MCF 10A (cell line): ENCODE results near the gene RARG. TPM values are rescaled to one million over a fixed set of nuclear protein-coding genes. Genes with fewer than 3 reads are reported as not detected.
"Not testable (repeated sequence)": the region's sequence is repeated elsewhere in the genome, so short reads cannot be mapped to it uniquely, and the experiment has no call there.

Source experiments
- BruUV-seq: library from RNA; stranded (reverse); fragments of 400-500 nt; replicated peaks from 2 replicates; lab custom pipeline; 2021; lab: Mats Ljungman, UMichigan
- CTCF ChIA-PET: fragments of 300-600 bp; sonication (Branson Sonifier 250); formaldehyde crosslinking; extraction: SDS; loops from one replicate; lab custom pipeline; 2021; ENCODE audit warnings: antibody characterized with exemption, inconsistent platforms; lab: Yijun Ruan, JAX
- POLR2A ChIA-PET: fragments of 300-600, 350-650 bp; sonication (Branson Sonifier 250); formaldehyde crosslinking; extraction: SDS; loops from one replicate; lab custom pipeline; 2020; ENCODE audit warnings: antibody characterized with exemption, inconsistent platforms; lab: Yijun Ruan, JAX
- DNase-seq: peaks from one replicate; pipeline ENCODE4 v3.0.0-alpha.2; 2018; ENCODE audit not compliant: unreplicated experiment
- H3K27ac Mint-ChIP-seq: one replicate; pipeline ENCODE4 v1.8.0; 2022; ENCODE audit warnings: mild to moderate bottlenecking, low read depth, mixed read lengths; ENCODE audit not compliant: unreplicated experiment
- H3K27me3 Mint-ChIP-seq: one replicate; pipeline ENCODE4 v1.8.0; 2022; ENCODE audit warnings: mixed read lengths; ENCODE audit not compliant: insufficient read depth, unreplicated experiment
- H3K36me3 Mint-ChIP-seq: one replicate; pipeline ENCODE4 v1.8.0; 2022; ENCODE audit warnings: mild to moderate bottlenecking, moderate library complexity, mixed read lengths; ENCODE audit not compliant: insufficient read depth, unreplicated experiment
- H3K4me1 Mint-ChIP-seq: one replicate; pipeline ENCODE4 v1.8.0; 2022; ENCODE audit warnings: mixed read lengths; ENCODE audit not compliant: insufficient read depth, unreplicated experiment
- H3K4me3 Mint-ChIP-seq: one replicate; pipeline ENCODE4 v1.8.0; 2022; ENCODE audit warnings: mild to moderate bottlenecking, moderate library complexity, mixed read lengths; ENCODE audit not compliant: unreplicated experiment
- H3K9me3 Mint-ChIP-seq: one replicate; pipeline ENCODE4 v1.8.0; 2022; ENCODE audit warnings: mixed read lengths; ENCODE audit not compliant: unreplicated experiment
- intact Hi-C: fragments of 100-400 bp; cut with micrococcal nuclease; formaldehyde crosslinking; loops from 2 replicates; pipeline ENCODE4 v1.14.1; 2022
- total RNA-seq: library from RNA; stranded (reverse); gene quantifications from 2 replicates; pipeline ENCODE4 v1.2.3, GENCODE V29; 2022
- TF ChIP-seq, protein P1 (sequence below): fragments of 200-600 bp; IDR thresholded peaks from one replicate; pipeline ENCODE4 v1.8.0; 2022; ENCODE audit warnings: antibody characterized with exemption, mild to moderate bottlenecking; ENCODE audit not compliant: unreplicated experiment

The RARG gene
- total RNA-seq, 1 experiment from 2014 or later, result 43.7 TPM

DNA sequence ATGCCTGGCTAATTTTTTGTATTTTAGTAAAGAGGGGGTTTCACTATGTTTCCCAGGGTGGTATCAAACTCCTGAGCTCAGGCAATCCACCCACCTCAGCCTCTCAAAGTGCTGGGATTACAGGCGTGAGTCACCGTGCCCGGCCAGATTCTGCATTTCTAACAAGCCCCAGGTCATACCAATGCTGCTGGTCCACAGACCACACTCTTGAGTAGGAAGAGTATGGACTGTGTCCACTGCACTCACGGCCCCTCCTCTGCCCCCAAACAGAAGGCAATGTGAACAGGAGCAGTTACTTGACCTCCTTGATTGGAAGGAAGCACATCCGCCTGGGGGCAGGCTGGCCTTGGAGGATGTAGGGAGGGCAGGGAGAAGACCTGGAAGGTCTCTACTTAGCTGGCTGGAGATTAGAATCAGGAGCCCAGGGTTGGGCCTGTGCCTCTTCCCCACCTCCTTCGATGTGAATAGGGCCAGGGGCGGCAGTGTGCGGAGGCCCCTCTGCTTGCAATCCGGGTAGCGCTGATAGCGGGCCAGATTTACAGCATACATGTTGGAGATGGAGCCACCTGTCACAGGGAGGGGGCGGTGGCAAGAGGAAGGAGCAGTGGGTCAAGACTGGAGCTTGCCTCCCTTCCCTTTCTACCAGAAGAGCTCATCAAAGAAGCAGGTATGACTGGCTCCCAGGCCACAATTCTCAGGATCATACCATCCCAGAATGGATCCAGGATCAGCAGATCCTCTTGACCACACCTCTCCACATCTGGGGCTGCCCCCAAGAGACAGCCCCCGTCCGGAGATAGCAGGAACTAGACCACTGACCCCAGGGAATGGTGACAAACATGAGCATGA, 60.9 kb downstream of the RARG start:
- intact Hi-C loops, result no loop called here
- no peak for DNase-seq
- H3K36me3 Mint-ChIP-seq, result peaks cover 22% of the 10 kb centered on the region
- no peaks in the 10 kb centered on the region for H3K27me3 Mint-ChIP-seq
- ChIA-PET CTCF (interaction anchor here (0.6 to 2.0 kb wide), 4 partner anchors 11 to 117 kb away, joined by 3 to 7 read pairs (median 4); no protein-coding TSS in a partner anchor), POLR2A (interaction anchor here (1.0 kb wide), 1 partner anchor 9 kb away, joined by 3 read pairs; the partner anchor contains the start of genes CSAD and ZNF740)
- H3K27ac Mint-ChIP-seq, result no peak overlapping the region
- H3K4me1 Mint-ChIP-seq, result peaks cover 18% of the 10 kb centered on the region
- TF ChIP-seq, protein P1, sequence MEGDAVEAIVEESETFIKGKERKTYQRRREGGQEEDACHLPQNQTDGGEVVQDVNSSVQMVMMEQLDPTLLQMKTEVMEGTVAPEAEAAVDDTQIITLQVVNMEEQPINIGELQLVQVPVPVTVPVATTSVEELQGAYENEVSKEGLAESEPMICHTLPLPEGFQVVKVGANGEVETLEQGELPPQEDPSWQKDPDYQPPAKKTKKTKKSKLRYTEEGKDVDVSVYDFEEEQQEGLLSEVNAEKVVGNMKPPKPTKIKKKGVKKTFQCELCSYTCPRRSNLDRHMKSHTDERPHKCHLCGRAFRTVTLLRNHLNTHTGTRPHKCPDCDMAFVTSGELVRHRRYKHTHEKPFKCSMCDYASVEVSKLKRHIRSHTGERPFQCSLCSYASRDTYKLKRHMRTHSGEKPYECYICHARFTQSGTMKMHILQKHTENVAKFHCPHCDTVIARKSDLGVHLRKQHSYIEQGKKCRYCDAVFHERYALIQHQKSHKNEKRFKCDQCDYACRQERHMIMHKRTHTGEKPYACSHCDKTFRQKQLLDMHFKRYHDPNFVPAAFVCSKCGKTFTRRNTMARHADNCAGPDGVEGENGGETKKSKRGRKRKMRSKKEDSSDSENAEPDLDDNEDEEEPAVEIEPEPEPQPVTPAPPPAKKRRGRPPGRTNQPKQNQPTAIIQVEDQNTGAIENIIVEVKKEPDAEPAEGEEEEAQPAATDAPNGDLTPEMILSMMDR, result no peak
- H3K4me3 Mint-ChIP-seq, result no peak overlapping the region
- no TSS peak for BruUV-seq
- H3K9me3 Mint-ChIP-seq, result no peaks in the 10 kb centered on the region

DNA sequence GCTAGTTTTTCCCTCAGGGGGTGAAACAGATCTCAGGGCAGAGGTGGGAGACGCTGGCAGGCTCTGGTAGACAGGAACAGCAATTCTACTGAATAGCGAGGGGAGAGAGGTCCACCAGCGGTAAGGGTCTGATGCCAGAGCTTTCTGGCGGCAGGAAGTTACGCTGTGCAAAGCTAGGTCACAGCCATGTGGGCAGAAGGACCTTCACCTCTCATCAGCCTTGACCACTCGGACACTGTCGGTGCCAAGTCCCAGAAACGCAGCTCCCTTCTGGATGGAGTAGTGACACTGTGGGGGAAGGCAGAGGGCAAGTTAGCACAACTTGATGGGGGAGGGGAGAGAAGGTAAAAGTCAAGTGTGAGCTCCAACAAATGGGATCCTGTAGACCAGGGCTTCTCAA, 61.8 kb downstream of the RARG start:
- Mint-ChIP-seq H3K27ac (no peak overlapping the region), H3K4me3 (no peak overlapping the region)

GRCh38 chr12:53169644-53170043, 62.4 kb downstream of the RARG start:
- peaks cover 22% of the 10 kb centered on the region for H3K36me3 Mint-ChIP-seq
- no peak for DNase-seq
- no peaks in the 10 kb centered on the region for H3K27me3 Mint-ChIP-seq
- H3K27ac Mint-ChIP-seq, result no peak overlapping the region
- intact Hi-C loops, result no loop called here
- ChIA-PET POLR2A (no interaction called here), CTCF (interaction anchor here (2.0 kb wide), 1 partner anchor 10 kb away, joined by 7 read pairs; no protein-coding TSS in a partner anchor)
- H3K4me1 Mint-ChIP-seq, result peaks cover 7% of the 10 kb centered on the region
- H3K4me3 Mint-ChIP-seq, result no peak overlapping the region
- TF ChIP-seq, protein P1, result no peak
- no peaks in the 10 kb centered on the region for H3K9me3 Mint-ChIP-seq
- BruUV-seq, result no TSS peak

More for the DNA sequence above, 61.8 kb downstream of the RARG start:
- Mint-ChIP-seq H3K4me1 (peaks cover 12% of the 10 kb centered on the region), H3K27me3 (no peaks in the 10 kb centered on the region), H3K36me3 (peaks cover 22% of the 10 kb centered on the region), H3K9me3 (no peaks in the 10 kb centered on the region)
- DNase-seq, result no peak
- intact Hi-C loops, result no loop called here
- no TSS peak for BruUV-seq
- ChIA-PET CTCF (interaction anchor here (1.2 to 2.0 kb wide), 2 partner anchors 10 to 104 kb away, joined by 3 to 7 read pairs; no protein-coding TSS in a partner anchor), POLR2A (interaction anchor here (1.0 kb wide), 1 partner anchor 10 kb away, joined by 3 read pairs; the partner anchor contains the start of genes CSAD and ZNF740)
- TF ChIP-seq, protein P1, result no peak

DNA sequence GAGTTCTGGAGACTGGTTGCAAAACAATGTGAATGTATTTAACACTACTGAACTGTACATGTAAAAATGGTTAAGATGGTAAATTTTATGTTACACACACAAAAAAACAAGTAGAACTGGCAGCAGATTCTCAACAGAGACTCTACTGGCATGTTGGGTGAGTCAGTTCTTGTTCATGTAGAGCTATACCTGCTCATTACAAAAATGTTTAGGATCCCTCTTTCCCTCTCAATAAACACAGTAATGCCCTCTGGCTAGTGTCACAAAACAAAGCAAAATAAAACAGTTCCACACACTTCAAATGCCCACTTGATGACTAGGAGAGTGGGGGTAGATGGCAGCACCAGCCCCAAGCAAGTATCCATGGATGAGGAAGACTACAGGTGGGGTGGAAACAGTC, 65.2 kb downstream of the RARG start:
- TF ChIP-seq, protein P1, result no peak
- BruUV-seq, result no TSS peak
- no peak for DNase-seq
- intact Hi-C loops, result no loop called here
- Mint-ChIP-seq H3K36me3 (peaks cover 14% of the 10 kb centered on the region), H3K27me3 (no peaks in the 10 kb centered on the region), H3K4me1 (peaks cover 5% of the 10 kb centered on the region), H3K9me3 (no peaks in the 10 kb centered on the region), H3K27ac (no peak overlapping the region), H3K4me3 (no peak overlapping the region)
- POLR2A ChIA-PET, result no interaction called here
- CTCF ChIA-PET, result interaction anchor here (0.9 kb wide), 1 partner anchor 12 kb away, joined by 3 read pairs; no protein-coding TSS in a partner anchor

DNA sequence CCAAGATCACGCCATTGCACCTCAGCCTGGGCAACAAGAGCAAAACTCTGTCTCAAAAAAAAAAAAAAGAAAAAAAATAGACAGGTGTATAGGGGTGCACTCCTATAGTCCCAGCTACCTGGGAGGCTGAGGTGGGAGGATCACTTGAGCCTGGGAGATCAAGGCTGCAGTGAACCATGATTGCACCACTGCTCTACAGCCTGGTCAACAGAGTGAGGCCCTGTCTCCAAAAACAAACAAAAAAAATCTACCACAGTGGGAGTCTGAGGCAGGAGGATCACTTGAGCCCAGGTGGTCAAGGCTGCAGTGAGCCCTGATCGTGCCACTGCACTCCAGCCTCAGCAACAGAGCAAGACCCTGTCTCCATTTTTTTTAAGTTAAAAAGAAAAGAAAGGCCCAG, 69.0 kb downstream of the RARG start:
- H3K27me3 Mint-ChIP-seq, H3K4me1 Mint-ChIP-seq, H3K36me3 Mint-ChIP-seq, intact Hi-C loops, H3K27ac Mint-ChIP-seq, DNase-seq, BruUV-seq, H3K4me3 Mint-ChIP-seq, H3K9me3 Mint-ChIP-seq: not testable (repeated sequence)
- ChIA-PET POLR2A (interaction anchor here (0.7 kb wide), 1 partner anchor 22 kb away, joined by 3 read pairs; no protein-coding TSS in a partner anchor), CTCF (interaction anchor here (0.6 to 4.6 kb wide), 4 partner anchors 12 to 125 kb away, joined by 3 to 54 read pairs (median 8); no protein-coding TSS in a partner anchor)
